Rectal smooth muscle tissue (tissue), 1 donor: Measurements from ENCODE around the gene FLT4.

ENCODE experiments used
- H3K27ac ChIP-seq: one replicate; pipeline ENCODE4 v1.7.0; 2013; ENCODE audit warnings: low read depth, low read length, inconsistent platforms
- H3K27me3 ChIP-seq: one replicate; pipeline ENCODE4 v1.7.0; 2013; ENCODE audit warnings: low read length; ENCODE audit not compliant: control insufficient read depth, insufficient read depth
- H3K36me3 ChIP-seq: one replicate; pipeline ENCODE4 v1.7.0; 2013; ENCODE audit warnings: low read length; ENCODE audit not compliant: control insufficient read depth, insufficient read depth
- H3K4me1 ChIP-seq: one replicate; pipeline ENCODE4 v1.7.0; 2013; ENCODE audit warnings: low read length; ENCODE audit not compliant: control insufficient read depth, insufficient read depth
- H3K4me3 ChIP-seq: one replicate; pipeline ENCODE4 v1.7.0; 2013; ENCODE audit warnings: low read length
- H3K9ac ChIP-seq: one replicate; pipeline ENCODE4 v1.7.0; 2013; ENCODE audit warnings: low read length

Gene FLT4

DNA sequence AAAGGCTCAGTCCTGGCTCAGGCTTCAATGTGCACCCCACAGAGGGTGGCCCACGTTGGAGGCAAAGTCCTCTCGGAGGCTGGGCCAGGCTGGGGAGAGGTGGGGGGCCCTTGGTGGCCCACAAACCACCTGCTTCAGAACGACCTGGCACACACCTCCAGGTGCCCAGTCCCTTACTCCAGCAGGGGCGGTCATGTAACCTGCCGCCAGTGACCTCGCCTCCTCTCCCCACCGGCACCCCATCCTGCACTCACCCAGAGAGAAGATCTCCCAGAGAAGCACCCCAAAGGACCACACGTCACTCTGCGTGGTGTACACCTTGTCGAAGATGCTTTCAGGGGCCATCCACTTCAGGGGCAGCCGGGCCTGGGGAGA, 35.6 kb downstream of the FLT4 start:
- Histone ChIP-seq H3K27ac (no peak overlapping the region), H3K4me1 (no peaks in the 10 kb centered on the region), H3K36me3 (no peaks in the 10 kb centered on the region), H3K4me3 (no peak overlapping the region), H3K9ac (no peak overlapping the region), H3K27me3 (no peaks in the 10 kb centered on the region)

DNA sequence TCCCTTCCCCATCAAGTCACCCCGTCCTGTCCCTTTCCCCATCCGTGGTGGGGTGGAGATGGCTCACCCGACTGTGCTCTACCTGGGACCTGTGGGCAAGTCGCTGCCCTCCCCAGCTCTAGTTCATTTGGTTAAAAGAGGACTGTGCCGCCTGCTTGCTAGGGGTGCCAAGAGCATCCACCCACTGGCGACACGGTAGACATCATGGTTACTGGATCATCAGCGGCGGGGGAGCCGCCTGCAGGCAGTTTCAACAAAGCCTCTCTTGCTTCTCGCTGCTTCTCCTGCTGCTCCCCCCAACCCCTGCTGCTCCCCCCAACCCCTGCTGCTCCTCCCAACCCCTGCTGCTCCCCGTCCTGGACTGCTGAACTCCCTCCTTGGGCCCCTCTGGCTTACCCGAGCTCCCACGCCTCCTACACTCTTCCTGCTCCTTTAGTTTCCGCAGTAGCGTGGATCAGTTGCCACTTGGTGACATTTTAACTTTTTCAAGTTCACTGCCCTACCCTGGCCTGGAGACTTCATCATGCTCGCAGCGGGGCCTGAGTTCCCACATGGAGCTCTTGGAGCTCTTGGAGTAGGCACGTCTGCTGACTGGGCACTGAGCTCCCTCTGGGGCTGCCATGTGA, 36.1 kb downstream of the FLT4 start:
- H3K9ac ChIP-seq = no peak overlapping the region
- no peaks in the 10 kb centered on the region for H3K36me3 ChIP-seq
- no peaks in the 10 kb centered on the region for H3K27me3 ChIP-seq
- H3K4me1 ChIP-seq = no peaks in the 10 kb centered on the region
- H3K27ac ChIP-seq = no peak overlapping the region
- H3K4me3 ChIP-seq = no peak overlapping the region

DNA sequence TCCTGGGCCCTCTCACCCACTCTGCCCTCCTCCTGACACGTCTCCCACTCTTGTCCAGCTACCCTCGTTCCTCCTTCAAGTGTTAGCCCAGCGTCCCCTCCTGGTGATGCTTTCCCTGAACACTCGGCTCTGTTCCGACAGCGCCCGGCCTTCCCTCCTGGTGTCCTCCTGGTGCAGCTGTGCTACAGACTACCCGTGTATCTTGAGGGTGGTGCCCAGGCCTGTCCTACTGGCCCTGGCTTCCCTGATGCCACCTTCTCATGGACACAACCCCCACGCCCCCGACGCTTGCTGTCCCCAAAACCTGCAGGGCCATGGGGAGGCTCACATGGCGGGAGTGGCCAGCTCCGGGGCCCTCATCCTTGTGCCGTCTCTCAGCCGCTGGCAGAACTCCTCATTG, 36.7 kb downstream of the FLT4 start:
- H3K27me3 ChIP-seq = no peaks in the 10 kb centered on the region
- no peaks in the 10 kb centered on the region for H3K36me3 ChIP-seq
- no peak overlapping the region for H3K4me3 ChIP-seq
- no peaks in the 10 kb centered on the region for H3K4me1 ChIP-seq
- H3K9ac ChIP-seq = no peak overlapping the region
- no peak overlapping the region for H3K27ac ChIP-seq

DNA sequence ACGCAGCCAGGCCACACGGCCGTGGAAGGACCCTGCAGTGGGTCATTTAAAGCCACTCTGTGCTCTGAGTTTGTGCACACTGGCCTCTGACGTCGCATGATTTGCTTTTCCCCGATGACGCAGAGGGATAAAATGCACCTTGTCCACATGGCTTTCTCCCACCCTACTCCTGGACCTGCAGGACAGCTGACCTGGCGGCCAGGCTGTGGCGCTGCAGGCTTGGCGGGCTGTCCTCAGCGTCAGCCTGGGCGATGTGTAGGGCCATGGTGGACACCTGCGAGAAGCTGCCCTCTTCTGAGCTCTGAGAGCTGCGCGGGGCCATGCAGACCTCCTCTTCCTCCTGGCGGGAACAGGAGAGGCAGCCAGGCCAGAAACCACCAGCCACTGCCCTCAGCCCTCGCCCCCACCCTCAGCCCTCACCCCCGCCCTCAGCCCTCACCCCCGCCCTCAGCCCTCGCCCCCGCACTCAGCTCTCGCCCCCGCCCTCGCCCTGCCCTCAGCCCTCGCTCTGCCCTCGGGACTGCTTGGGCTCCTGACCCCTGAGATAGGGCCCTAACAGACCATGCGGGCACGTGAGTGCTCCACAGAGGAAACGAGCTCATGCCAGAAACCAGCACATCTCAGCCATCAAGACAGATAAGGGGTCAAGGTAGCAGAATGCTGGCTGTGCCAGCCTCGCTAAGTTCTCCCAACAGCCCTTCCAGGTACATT, 38.1 kb downstream of the FLT4 start:
- Histone ChIP-seq H3K4me3 (no peak overlapping the region), H3K27me3 (no peaks in the 10 kb centered on the region), H3K27ac (no peak overlapping the region), H3K36me3 (no peaks in the 10 kb centered on the region), H3K4me1 (no peaks in the 10 kb centered on the region), H3K9ac (no peak overlapping the region)

GRCh38 chr5:180609817-180610550, 39.4 kb downstream of the FLT4 start:
- H3K4me1 ChIP-seq = no peaks in the 10 kb centered on the region
- H3K27ac ChIP-seq = no peak overlapping the region
- H3K27me3 ChIP-seq = no peaks in the 10 kb centered on the region
- no peaks in the 10 kb centered on the region for H3K36me3 ChIP-seq
- H3K9ac ChIP-seq = no peak overlapping the region
- H3K4me3 ChIP-seq = no peak overlapping the region

- Histone ChIP-seq H3K27me3 (no peaks in the 10 kb centered on the region), H3K4me3 (no peak overlapping the region), H3K4me1 (no peaks in the 10 kb centered on the region), H3K9ac (no peak overlapping the region), H3K27ac (no peak overlapping the region), H3K36me3 (no peaks in the 10 kb centered on the region)
These were observed 40.0 kb downstream of the FLT4 start for GRCh38 chr5:180609386-180609785.

GRCh38 chr5:180608572-180609310, 40.7 kb downstream of the FLT4 start:
- H3K4me3 ChIP-seq = no peak overlapping the region
- H3K36me3 ChIP-seq = no peaks in the 10 kb centered on the region
- no peaks in the 10 kb centered on the region for H3K4me1 ChIP-seq
- H3K27ac ChIP-seq = no peak overlapping the region
- H3K9ac ChIP-seq = no peak overlapping the region
- no peaks in the 10 kb centered on the region for H3K27me3 ChIP-seq

GRCh38 chr5:180607861-180608571, 41.4 kb downstream of the FLT4 start:
- no peak overlapping the region for H3K9ac ChIP-seq
- no peak overlapping the region for H3K4me3 ChIP-seq
- H3K36me3 ChIP-seq = no peaks in the 10 kb centered on the region
- no peaks in the 10 kb centered on the region for H3K27me3 ChIP-seq
- H3K27ac ChIP-seq = no peak overlapping the region
- H3K4me1 ChIP-seq = no peaks in the 10 kb centered on the region

GRCh38 chr5:180606215-180606785, 43.1 kb downstream of the FLT4 start:
- Histone ChIP-seq H3K36me3 (no peaks in the 10 kb centered on the region), H3K4me1 (no peaks in the 10 kb centered on the region), H3K9ac (no peak overlapping the region), H3K4me3 (no peak overlapping the region), H3K27me3 (no peaks in the 10 kb centered on the region), H3K27ac (no peak overlapping the region)

- Histone ChIP-seq H3K9ac (no peak overlapping the region), H3K4me1 (no peaks in the 10 kb centered on the region), H3K4me3 (no peak overlapping the region), H3K27ac (no peak overlapping the region), H3K27me3 (no peaks in the 10 kb centered on the region), H3K36me3 (no peaks in the 10 kb centered on the region)
These were observed 43.7 kb downstream of the FLT4 start for GRCh38 chr5:180605554-180606214.

DNA sequence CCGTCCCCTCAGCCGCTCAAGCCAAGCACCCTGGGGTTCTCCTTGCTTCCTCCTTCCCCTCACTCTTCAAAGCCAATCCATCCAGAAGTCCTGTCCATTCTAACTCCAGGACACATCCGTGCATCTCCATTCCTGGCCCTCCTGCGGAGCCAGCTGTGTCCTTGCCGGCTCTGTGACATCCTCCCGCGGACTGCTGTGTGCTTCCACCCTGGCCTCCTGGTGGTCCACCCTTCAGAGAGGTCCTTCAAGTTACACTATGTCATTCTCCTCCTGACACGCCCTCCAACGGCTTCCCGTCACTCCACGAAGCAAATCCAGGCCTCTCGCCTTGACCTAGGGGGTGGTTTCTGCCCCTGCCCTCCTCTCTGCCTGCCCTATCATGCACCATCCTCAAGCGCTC, 45.1 kb downstream of the FLT4 start:
- no peaks in the 10 kb centered on the region for H3K27me3 ChIP-seq
- H3K4me1 ChIP-seq = no peaks in the 10 kb centered on the region
- no peak overlapping the region for H3K9ac ChIP-seq
- no peak overlapping the region for H3K27ac ChIP-seq
- no peaks in the 10 kb centered on the region for H3K36me3 ChIP-seq
- H3K4me3 ChIP-seq = no peak overlapping the region
